ENCODE data around the gene PRDM11. TPM values are rescaled to one million over a fixed set of nuclear protein-coding genes. Genes with fewer than 3 reads are reported as not detected.
"Not testable (repeated sequence)": the region's sequence is repeated elsewhere in the genome, so short reads cannot be mapped to it uniquely, and the experiment has no call there.

The PRDM11 gene
- total and polyA plus RNA-seq, 4 donors: 11.4 to 16.8 (median 14.0) TPM

GRCh38 chr11:45105233-45105983 is 41.0 kb upstream of the PRDM11 start:
- H3K4me1 ChIP-seq (ENCODE audit: control insufficient read depth, insufficient read depth, low read length): peaks cover 17% of the 10 kb centered on the region

GRCh38 chr11:45105984-45106375 is 40.5 kb upstream of the PRDM11 start:
- no peak overlapping the region for H3K27ac ChIP-seq (ENCODE audit: low read depth, low read length)
- peaks cover 2% of the 10 kb centered on the region for H3K27me3 ChIP-seq (ENCODE audit: control insufficient read depth, insufficient read depth, low read length)
- H3K4me1 ChIP-seq (ENCODE audit: control insufficient read depth, insufficient read depth, low read length): peaks cover 17% of the 10 kb centered on the region
- 87% methylated on average over 7 of the region's 8 CpGs for WGBS (ENCODE audit: insufficient coverage)
- H3K36me3 ChIP-seq (ENCODE audit: control insufficient read depth, insufficient read depth, low read length): no peaks in the 10 kb centered on the region
- no peak for DNase-seq (ENCODE audit: low read depth in 4 of 6, low spot score in 6 of 6)
- H3K9me3 ChIP-seq (ENCODE audit: control insufficient read depth, insufficient read depth, low read length): no peaks in the 10 kb centered on the region
- H3K4me3 ChIP-seq (ENCODE audit: low read depth, low read length): no peak overlapping the region

More at GRCh38 chr11:45105233-45105983, 41.0 kb upstream of the PRDM11 start:
- H3K27ac ChIP-seq (ENCODE audit: low read depth, low read length): no peak overlapping the region
- no peaks in the 10 kb centered on the region for H3K36me3 ChIP-seq (ENCODE audit: control insufficient read depth, insufficient read depth, low read length)
- peak in 5 of 6 donors; percentile 40 to 93 (median 55) for DNase-seq (ENCODE audit: low read depth in 4 of 6, low spot score in 6 of 6)
- H3K27me3 ChIP-seq (ENCODE audit: control insufficient read depth, insufficient read depth, low read length): peaks cover 3% of the 10 kb centered on the region
- no peaks in the 10 kb centered on the region for H3K9me3 ChIP-seq (ENCODE audit: control insufficient read depth, insufficient read depth, low read length)
- no peak overlapping the region for H3K4me3 ChIP-seq (ENCODE audit: low read depth, low read length)
- WGBS (ENCODE audit: insufficient coverage): 39% methylated on average over 7 of the region's 7 CpGs

- 80% methylated on average over 9 of the region's 9 CpGs for WGBS (ENCODE audit: insufficient coverage)
- DNase-seq (ENCODE audit: low read depth in 4 of 6, low spot score in 6 of 6): no peak
- peaks cover 17% of the 10 kb centered on the region for H3K4me1 ChIP-seq (ENCODE audit: control insufficient read depth, insufficient read depth, low read length)
These were observed 40.0 kb upstream of the PRDM11 start for GRCh38 chr11:45106440-45106839.

GRCh38 chr11:45107029-45107428 is 39.4 kb upstream of the PRDM11 start:
- no peaks in the 10 kb centered on the region for H3K36me3 ChIP-seq (ENCODE audit: control insufficient read depth, insufficient read depth, low read length)
- H3K4me1 ChIP-seq (ENCODE audit: control insufficient read depth, insufficient read depth, low read length): peaks cover 17% of the 10 kb centered on the region
- no peak for DNase-seq (ENCODE audit: low read depth in 4 of 6, low spot score in 6 of 6)
- no peak overlapping the region for H3K4me3 ChIP-seq (ENCODE audit: low read depth, low read length)
- H3K27ac ChIP-seq (ENCODE audit: low read depth, low read length): no peak overlapping the region
- peaks cover 2% of the 10 kb centered on the region for H3K27me3 ChIP-seq (ENCODE audit: control insufficient read depth, insufficient read depth, low read length)
- H3K9me3 ChIP-seq (ENCODE audit: control insufficient read depth, insufficient read depth, low read length): no peaks in the 10 kb centered on the region
- WGBS (ENCODE audit: insufficient coverage): 72% methylated on average over 4 of the region's 5 CpGs

More at GRCh38 chr11:45106440-45106839, 40.0 kb upstream of the PRDM11 start:
- H3K27ac ChIP-seq (ENCODE audit: low read depth, low read length): no peak overlapping the region
- peaks cover 2% of the 10 kb centered on the region for H3K27me3 ChIP-seq (ENCODE audit: control insufficient read depth, insufficient read depth, low read length)
- H3K9me3 ChIP-seq (ENCODE audit: control insufficient read depth, insufficient read depth, low read length): no peaks in the 10 kb centered on the region
- no peak overlapping the region for H3K4me3 ChIP-seq (ENCODE audit: low read depth, low read length)
- no peaks in the 10 kb centered on the region for H3K36me3 ChIP-seq (ENCODE audit: control insufficient read depth, insufficient read depth, low read length)

- Histone ChIP-seq H3K36me3 (ENCODE audit: control insufficient read depth, insufficient read depth, low read length) (no peaks in the 10 kb centered on the region), H3K4me1 (ENCODE audit: control insufficient read depth, insufficient read depth, low read length) (peaks cover 7% of the 10 kb centered on the region), H3K9me3 (ENCODE audit: control insufficient read depth, insufficient read depth, low read length) (no peaks in the 10 kb centered on the region), H3K27ac (ENCODE audit: low read depth, low read length) (no peak overlapping the region), H3K4me3 (ENCODE audit: low read depth, low read length) (no peak overlapping the region), H3K27me3 (ENCODE audit: control insufficient read depth, insufficient read depth, low read length) (no peaks in the 10 kb centered on the region)
- 69% methylated on average over 13 of the region's 14 CpGs for WGBS (ENCODE audit: insufficient coverage)
- DNase-seq (ENCODE audit: low read depth in 4 of 6, low spot score in 6 of 6): peak in 1 of 6 donors; percentile 85
These were observed 38.1 kb upstream of the PRDM11 start for GRCh38 chr11:45108070-45109064.

GRCh38 chr11:45109400-45109799 is 37.0 kb upstream of the PRDM11 start:
- WGBS (ENCODE audit: insufficient coverage): 66% methylated on average over 2 of the region's 3 CpGs
- Histone ChIP-seq H3K36me3 (ENCODE audit: control insufficient read depth, insufficient read depth, low read length) (no peaks in the 10 kb centered on the region), H3K4me1 (ENCODE audit: control insufficient read depth, insufficient read depth, low read length) (peaks cover 7% of the 10 kb centered on the region), H3K27ac (ENCODE audit: low read depth, low read length) (no peak overlapping the region), H3K27me3 (ENCODE audit: control insufficient read depth, insufficient read depth, low read length) (no peaks in the 10 kb centered on the region), H3K9me3 (ENCODE audit: control insufficient read depth, insufficient read depth, low read length) (no peaks in the 10 kb centered on the region), H3K4me3 (ENCODE audit: low read depth, low read length) (no peak overlapping the region)
- no peak for DNase-seq (ENCODE audit: low read depth in 4 of 6, low spot score in 6 of 6)

- peak in 5 of 6 donors; percentile 65 to 96 (median 75) for DNase-seq (ENCODE audit: low read depth in 4 of 6, low spot score in 6 of 6)
These were observed 35.9 kb upstream of the PRDM11 start for GRCh38 chr11:45110562-45110961.

GRCh38 chr11:45113807-45114206 is 32.6 kb upstream of the PRDM11 start:
- Histone ChIP-seq H3K4me1 (ENCODE audit: control insufficient read depth, insufficient read depth, low read length) (no peaks in the 10 kb centered on the region), H3K27ac (ENCODE audit: low read depth, low read length) (no peak overlapping the region), H3K36me3 (ENCODE audit: control insufficient read depth, insufficient read depth, low read length) (no peaks in the 10 kb centered on the region), H3K27me3 (ENCODE audit: control insufficient read depth, insufficient read depth, low read length) (no peaks in the 10 kb centered on the region), H3K4me3 (ENCODE audit: low read depth, low read length) (no peak overlapping the region), H3K9me3 (ENCODE audit: control insufficient read depth, insufficient read depth, low read length) (no peaks in the 10 kb centered on the region)
- no peak for DNase-seq (ENCODE audit: low read depth in 4 of 6, low spot score in 6 of 6)

More at GRCh38 chr11:45110562-45110961, 35.9 kb upstream of the PRDM11 start:
- Histone ChIP-seq H3K4me3 (ENCODE audit: low read depth, low read length) (no peak overlapping the region), H3K4me1 (ENCODE audit: control insufficient read depth, insufficient read depth, low read length) (peaks cover 2% of the 10 kb centered on the region), H3K27me3 (ENCODE audit: control insufficient read depth, insufficient read depth, low read length) (no peaks in the 10 kb centered on the region), H3K27ac (ENCODE audit: low read depth, low read length) (no peak overlapping the region), H3K9me3 (ENCODE audit: control insufficient read depth, insufficient read depth, low read length) (no peaks in the 10 kb centered on the region), H3K36me3 (ENCODE audit: control insufficient read depth, insufficient read depth, low read length) (no peaks in the 10 kb centered on the region)
- WGBS (ENCODE audit: insufficient coverage): 5% methylated on average over 10 of the region's 10 CpGs

GRCh38 chr11:45127836-45128235 is 18.6 kb upstream of the PRDM11 start:
- not testable (repeated sequence) for H3K27me3 ChIP-seq (ENCODE audit: control insufficient read depth, insufficient read depth, low read length); H3K27ac ChIP-seq (ENCODE audit: low read depth, low read length); H3K4me3 ChIP-seq (ENCODE audit: low read depth, low read length); H3K4me1 ChIP-seq (ENCODE audit: control insufficient read depth, insufficient read depth, low read length); H3K9me3 ChIP-seq (ENCODE audit: control insufficient read depth, insufficient read depth, low read length); DNase-seq (ENCODE audit: low read depth in 4 of 6, low spot score in 6 of 6); H3K36me3 ChIP-seq (ENCODE audit: control insufficient read depth, insufficient read depth, low read length)
- WGBS (ENCODE audit: insufficient coverage): no CpG with 5 or more reads among the region's 9 CpGs

Measured in spinal cord (tissue), 10 donors.